Ishikawa (cell line): Measurements from ENCODE around the gene PTPN14.

Experiments used
- CEBPB ChIP-seq: IDR thresholded peaks from 2 replicates; pipeline ENCODE4 v1.6.1; 2012
- CREB1 ChIP-seq: IDR thresholded peaks from 2 replicates; pipeline ENCODE4 v1.6.1; 2012; ENCODE audit warnings: low read depth
- EGR1 ChIP-seq: IDR thresholded peaks from 2 replicates; pipeline ENCODE4 v1.6.1; 2012
- EP300 ChIP-seq: IDR thresholded peaks from 2 replicates; pipeline ENCODE4 v1.6.1; 2012; ENCODE audit warnings: borderline replicate concordance
- FOXM1 ChIP-seq: IDR thresholded peaks from 2 replicates; pipeline ENCODE4 v1.6.1; 2012; ENCODE audit warnings: low read depth, borderline replicate concordance
- NFIC ChIP-seq: IDR thresholded peaks from 2 replicates; pipeline ENCODE4 v1.6.1; 2012
- RAD21 ChIP-seq: IDR thresholded peaks from 2 replicates; pipeline ENCODE4 v1.6.1; 2012; ENCODE audit warnings: low read depth
- TAF1 ChIP-seq: IDR thresholded peaks from 2 replicates; pipeline ENCODE4 v1.6.1; 2012; ENCODE audit warnings: low read depth, mild to moderate bottlenecking
- TCF12 ChIP-seq: IDR thresholded peaks from 2 replicates; pipeline ENCODE4 v1.6.1; 2012; ENCODE audit warnings: low read depth
- TEAD4 ChIP-seq: IDR thresholded peaks from 2 replicates; pipeline ENCODE4 v1.6.1; 2012
- YY1 ChIP-seq: IDR thresholded peaks from 2 replicates; pipeline ENCODE4 v1.6.1; 2012; ENCODE audit warnings: low read depth
- ZBTB7A ChIP-seq: IDR thresholded peaks from 2 replicates; pipeline ENCODE4 v1.6.1; 2012; ENCODE audit warnings: low read depth
- TF ChIP-seq, protein P1 (sequence below): IDR thresholded peaks from 2 replicates; pipeline ENCODE4 v1.6.1; 2012
- TF ChIP-seq, protein P2 (sequence below): IDR thresholded peaks from 2 replicates; pipeline ENCODE4 v1.6.1; 2012
- TF ChIP-seq, protein P3 (sequence below): IDR thresholded peaks from 2 replicates; pipeline ENCODE4 v1.6.1; 2012; ENCODE audit warnings: low read depth, mild to moderate bottlenecking

The PTPN14 gene

DNA sequence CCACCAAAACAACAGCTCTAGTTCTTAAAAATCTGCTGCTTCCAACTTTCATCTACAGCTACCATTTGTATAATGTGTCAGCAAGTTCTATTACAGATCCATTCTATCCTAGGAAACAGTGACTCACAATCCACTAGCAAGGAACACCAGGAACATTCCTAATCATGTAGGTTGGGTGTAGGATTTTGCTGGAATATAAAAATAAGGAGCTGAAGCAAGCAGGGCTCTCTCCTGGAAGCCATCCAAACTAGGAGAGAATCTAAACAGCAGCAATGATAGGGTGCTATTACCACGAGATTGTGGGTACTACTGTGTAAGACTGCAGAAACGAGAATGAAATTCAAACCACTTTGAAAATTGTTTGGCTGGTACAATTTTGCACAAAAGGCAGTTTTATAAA lies 135.0 kb downstream of the PTPN14 start:
- TF ChIP-seq TCF12: no peak

DNA sequence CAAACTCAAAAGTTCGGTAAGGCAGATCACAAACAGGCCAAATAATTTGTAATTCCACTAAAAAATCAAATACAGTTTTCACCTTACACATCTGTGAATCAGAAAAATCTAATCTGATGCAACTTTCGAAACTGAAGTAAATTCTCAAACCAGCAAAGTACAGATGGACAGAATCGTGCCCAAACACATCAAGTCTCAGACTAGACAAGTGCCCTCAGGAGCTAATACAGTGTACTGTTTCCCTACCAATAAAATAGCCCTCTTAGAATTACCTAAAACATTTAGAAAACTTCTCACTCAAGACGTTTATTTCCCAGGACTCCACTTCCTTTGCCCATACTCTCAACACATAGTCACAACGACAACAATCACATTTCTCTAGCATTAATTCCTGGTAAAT lies 136.3 kb downstream of the PTPN14 start:
- no peak for TF ChIP-seq EGR1
- no peak for TF ChIP-seq CEBPB
- no peak for TF ChIP-seq TAF1
- no peak for TF ChIP-seq EP300

DNA sequence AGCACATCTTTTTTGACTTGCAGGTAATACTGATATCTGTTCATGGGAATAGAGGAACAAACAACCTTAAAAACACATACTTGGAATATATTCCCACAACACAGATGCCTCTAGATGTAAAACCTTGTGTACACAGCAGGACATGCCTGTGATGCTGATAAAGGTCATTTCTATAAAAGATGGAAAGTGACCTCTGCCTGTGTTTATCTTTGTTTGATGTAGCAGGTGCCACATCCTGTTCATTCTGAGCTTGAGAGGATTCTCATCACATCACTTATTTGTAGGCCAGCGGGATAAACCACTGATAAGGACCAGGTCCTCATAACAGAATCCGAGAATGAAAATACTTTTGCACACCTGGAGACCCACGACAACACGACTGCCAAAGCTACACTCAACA lies 136.7 kb downstream of the PTPN14 start:
- TF ChIP-seq RAD21 (no peak), CEBPB (no peak), ZBTB7A (no peak), CREB1 (no peak), EGR1 (no peak), YY1 (no peak), TCF12 (no peak)
- TF ChIP-seq, protein P1, sequence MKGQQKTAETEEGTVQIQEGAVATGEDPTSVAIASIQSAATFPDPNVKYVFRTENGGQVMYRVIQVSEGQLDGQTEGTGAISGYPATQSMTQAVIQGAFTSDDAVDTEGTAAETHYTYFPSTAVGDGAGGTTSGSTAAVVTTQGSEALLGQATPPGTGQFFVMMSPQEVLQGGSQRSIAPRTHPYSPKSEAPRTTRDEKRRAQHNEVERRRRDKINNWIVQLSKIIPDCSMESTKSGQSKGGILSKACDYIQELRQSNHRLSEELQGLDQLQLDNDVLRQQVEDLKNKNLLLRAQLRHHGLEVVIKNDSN: no peak
- TF ChIP-seq, protein P2, sequence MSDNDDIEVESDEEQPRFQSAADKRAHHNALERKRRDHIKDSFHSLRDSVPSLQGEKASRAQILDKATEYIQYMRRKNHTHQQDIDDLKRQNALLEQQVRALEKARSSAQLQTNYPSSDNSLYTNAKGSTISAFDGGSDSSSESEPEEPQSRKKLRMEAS: no peak

DNA sequence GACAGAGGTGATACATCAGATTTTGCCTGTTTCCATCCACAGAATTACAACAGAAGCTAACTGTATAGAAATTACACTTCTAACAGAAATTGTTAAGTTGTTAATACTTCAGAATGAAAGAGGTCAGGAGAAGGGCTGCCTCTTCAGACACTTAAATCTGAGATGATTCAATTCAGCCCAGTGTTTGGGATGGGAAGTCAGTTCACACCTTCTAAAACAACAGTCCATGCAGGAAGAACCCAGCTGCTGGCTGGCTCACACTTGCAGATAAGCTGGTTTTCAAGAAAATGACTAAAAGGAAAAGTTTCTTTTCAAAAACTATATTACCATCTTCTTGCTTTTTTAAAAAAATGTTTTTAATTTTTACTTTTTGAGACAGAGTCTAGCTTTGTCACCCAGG lies 138.1 kb downstream of the PTPN14 start:
- no peak for TF ChIP-seq CREB1
- TF ChIP-seq EGR1: no peak
- TF ChIP-seq TAF1: no peak
- TF ChIP-seq ZBTB7A: no peak
- TF ChIP-seq YY1: no peak
- no peak for TF ChIP-seq CEBPB
- TF ChIP-seq EP300: no peak

DNA sequence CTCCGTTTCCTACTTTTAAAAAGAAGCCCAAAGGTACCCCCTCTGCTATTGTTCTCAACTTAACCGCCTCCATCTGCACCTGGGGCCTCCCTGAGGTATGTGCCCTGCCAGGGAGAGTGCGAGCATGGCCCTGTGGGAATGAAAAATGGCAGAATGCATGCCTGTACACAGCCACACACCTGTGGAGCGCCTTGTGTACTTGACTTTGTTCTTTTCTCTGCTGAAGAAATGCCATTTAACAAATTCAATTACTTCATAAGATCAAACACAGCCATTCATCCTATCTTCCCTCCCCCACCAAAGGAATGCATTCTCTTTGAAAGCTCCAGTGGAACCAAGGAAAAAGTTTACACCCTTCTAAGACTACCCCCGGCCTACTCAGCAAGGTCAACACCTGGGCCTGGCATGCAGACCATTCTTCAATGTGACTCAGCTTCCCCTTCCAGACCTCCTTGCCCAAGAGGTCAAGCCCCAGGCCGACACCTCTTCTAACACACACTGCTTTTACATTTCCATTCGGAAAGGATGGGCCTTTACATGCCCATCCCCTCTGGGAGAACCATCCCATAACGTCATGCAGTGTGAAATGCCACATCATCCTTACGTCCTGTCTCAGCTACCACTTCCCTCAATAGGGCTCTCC lies 146.7 kb downstream of the PTPN14 start:
- no peak for TF ChIP-seq NFIC
- no peak for TF ChIP-seq FOXM1
- TF ChIP-seq ZBTB7A: no peak
- no peak for TF ChIP-seq EP300

DNA sequence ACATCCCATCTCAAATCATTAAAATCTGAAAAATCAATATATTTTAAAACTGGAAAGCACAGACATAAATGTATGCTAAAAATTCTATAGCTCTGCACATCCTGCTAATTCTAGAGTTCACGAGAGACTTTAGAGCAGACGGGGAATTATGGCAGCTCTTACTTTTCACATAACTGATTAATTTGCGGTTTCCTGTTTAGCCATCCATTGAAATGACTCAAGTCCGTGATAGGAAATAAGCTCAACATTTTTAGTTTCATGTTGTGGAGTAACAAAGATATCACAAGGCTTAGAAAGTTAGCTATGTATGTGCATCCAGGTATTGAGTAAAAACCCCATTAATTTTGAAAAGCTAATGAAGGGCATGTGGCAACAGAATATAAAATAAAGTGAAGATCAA lies 147.2 kb downstream of the PTPN14 start:
- TF ChIP-seq RAD21 (no peak), TCF12 (no peak), YY1 (no peak), FOXM1 (no peak), TAF1 (no peak), CREB1 (no peak), ZBTB7A (no peak), NFIC (no peak), CEBPB (no peak)
- TF ChIP-seq, protein P1: no peak
- TF ChIP-seq, protein P3, sequence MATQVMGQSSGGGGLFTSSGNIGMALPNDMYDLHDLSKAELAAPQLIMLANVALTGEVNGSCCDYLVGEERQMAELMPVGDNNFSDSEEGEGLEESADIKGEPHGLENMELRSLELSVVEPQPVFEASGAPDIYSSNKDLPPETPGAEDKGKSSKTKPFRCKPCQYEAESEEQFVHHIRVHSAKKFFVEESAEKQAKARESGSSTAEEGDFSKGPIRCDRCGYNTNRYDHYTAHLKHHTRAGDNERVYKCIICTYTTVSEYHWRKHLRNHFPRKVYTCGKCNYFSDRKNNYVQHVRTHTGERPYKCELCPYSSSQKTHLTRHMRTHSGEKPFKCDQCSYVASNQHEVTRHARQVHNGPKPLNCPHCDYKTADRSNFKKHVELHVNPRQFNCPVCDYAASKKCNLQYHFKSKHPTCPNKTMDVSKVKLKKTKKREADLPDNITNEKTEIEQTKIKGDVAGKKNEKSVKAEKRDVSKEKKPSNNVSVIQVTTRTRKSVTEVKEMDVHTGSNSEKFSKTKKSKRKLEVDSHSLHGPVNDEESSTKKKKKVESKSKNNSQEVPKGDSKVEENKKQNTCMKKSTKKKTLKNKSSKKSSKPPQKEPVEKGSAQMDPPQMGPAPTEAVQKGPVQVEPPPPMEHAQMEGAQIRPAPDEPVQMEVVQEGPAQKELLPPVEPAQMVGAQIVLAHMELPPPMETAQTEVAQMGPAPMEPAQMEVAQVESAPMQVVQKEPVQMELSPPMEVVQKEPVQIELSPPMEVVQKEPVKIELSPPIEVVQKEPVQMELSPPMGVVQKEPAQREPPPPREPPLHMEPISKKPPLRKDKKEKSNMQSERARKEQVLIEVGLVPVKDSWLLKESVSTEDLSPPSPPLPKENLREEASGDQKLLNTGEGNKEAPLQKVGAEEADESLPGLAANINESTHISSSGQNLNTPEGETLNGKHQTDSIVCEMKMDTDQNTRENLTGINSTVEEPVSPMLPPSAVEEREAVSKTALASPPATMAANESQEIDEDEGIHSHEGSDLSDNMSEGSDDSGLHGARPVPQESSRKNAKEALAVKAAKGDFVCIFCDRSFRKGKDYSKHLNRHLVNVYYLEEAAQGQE: no peak

DNA sequence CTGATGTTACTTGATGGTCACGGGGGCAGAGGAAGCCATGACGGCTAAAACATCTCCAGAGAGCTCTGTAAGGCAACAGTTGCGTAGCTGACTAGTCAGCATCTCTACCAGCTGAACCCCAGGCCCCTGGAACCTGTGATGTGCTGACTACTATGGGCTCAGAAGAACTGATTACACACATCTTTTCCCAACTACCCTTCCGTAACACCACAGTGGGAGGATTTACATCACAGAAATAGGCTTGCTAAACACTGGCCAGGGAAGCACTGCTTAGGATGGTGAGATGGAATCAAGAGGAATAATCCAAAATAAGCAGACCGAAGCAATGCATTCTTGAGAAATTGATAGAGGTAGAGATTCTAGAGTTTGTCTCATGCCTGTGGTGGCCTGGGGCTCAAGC lies 148.0 kb downstream of the PTPN14 start:
- TF ChIP-seq FOXM1: no peak
- no peak for TF ChIP-seq RAD21
- TF ChIP-seq TEAD4: no peak
- TF ChIP-seq TAF1: no peak
- no peak for TF ChIP-seq EP300
- TF ChIP-seq, protein P2: no peak
- TF ChIP-seq, protein P3: no peak
- TF ChIP-seq ZBTB7A: no peak
- TF ChIP-seq CEBPB: no peak
- TF ChIP-seq EGR1: no peak
- no peak for TF ChIP-seq NFIC
- no peak for TF ChIP-seq YY1
- no peak for TF ChIP-seq TCF12
- TF ChIP-seq CREB1: no peak
- TF ChIP-seq, protein P1: no peak
